ENCODE results near the gene SYT2.

SYT2 gene

DNA sequence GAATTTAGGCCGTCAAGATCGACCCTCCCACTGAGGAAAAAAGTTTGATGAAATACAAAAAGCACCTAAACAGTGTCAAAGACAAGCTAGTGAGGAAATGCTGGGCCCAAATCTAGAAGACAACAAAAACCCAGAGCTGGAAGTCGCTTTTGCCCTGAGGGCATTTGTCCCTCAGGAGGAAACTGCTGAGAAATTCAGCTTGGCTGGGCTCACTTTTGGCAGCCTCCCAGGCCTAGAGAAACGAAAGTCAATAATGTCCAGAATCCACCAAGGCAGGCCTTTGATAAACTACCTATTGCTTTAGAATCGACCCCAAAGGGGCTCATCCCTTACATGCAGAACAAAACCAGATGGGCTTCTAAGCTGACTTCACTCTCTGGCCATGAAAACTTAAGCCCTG lies 38.9 kb downstream of the SYT2 start:
- DNase-seq: no peak

DNA sequence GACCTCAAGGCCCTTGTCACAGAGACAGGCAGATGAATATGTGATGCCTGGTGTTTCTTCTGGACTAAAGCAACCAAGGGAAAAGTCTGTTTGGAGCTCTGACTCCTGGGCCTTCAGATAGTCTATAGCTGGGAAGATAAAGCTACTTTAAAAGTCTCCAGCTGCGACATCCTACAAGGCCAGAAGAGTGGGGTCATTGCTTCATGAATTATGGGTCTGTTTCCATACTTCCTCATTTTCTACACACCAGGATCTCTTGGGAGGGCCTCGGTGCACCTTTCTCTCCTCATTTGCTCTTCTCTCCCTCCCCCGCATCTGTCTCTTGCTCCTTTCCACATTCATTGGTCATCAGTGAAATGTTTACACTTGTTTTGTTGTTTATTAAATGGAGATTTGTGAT lies 44.8 kb downstream of the SYT2 start:
- no peak for DNase-seq

GRCh38 chr1:202664083-202664482 lies 46.2 kb downstream of the SYT2 start:
- DNase-seq: no peak

DNA sequence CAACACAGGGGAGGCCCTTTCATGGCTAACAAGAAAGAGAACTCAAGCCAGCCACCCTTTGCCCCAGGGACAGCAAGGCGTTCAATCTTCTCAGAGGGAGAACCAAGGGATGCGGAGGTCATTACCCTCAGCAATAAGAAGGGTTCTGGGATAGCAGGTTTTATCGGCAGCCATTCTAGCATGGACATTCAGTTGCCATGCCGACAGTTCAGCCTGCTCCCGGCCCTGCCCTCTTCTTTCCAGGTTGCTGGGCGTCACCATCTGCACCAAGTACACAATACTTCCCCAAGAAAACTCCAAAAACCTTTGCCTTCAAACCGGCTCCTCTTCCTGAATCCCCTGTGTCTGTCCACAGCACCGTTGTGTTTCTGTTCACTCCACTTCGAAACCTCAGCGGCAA lies 47.1 kb downstream of the SYT2 start:
- peak in 1 of 2 experiments; percentile 37 for DNase-seq

- peak in 1 of 2 experiments; percentile 44 for DNase-seq
Measured at GRCh38 chr1:202662081-202662480, 48.2 kb downstream of the SYT2 start.

GRCh38 chr1:202661136-202661845 lies 49.0 kb downstream of the SYT2 start:
- peak in 1 of 2 experiments; percentile 45 for DNase-seq

GRCh38 chr1:202659974-202660373 lies 50.3 kb downstream of the SYT2 start:
- no peak for DNase-seq

DNA sequence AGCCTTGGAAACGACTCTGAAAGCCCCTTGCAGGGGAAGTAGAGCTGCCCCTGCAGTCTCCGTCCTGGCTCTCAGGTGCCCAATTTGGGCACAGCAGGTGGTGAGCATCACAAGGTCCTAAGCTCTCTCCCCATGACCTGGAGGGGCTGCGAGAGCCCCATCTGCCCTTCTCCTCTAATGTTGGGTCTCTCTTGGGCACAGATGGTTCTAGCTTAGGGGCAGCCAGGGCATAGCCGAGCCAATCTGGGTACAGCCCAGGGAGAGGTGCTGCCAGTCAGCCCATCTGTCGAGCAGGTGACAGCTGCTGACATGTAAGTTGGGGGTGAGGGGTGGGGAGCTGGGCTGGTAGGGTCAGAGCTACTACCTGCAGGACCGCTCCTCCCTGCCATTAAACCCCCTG lies 50.7 kb downstream of the SYT2 start:
- peak; percentile 97 for DNase-seq

GRCh38 chr1:202658769-202659168 lies 51.5 kb downstream of the SYT2 start:
- DNase-seq: peak; percentile 95 to 98

DNA sequence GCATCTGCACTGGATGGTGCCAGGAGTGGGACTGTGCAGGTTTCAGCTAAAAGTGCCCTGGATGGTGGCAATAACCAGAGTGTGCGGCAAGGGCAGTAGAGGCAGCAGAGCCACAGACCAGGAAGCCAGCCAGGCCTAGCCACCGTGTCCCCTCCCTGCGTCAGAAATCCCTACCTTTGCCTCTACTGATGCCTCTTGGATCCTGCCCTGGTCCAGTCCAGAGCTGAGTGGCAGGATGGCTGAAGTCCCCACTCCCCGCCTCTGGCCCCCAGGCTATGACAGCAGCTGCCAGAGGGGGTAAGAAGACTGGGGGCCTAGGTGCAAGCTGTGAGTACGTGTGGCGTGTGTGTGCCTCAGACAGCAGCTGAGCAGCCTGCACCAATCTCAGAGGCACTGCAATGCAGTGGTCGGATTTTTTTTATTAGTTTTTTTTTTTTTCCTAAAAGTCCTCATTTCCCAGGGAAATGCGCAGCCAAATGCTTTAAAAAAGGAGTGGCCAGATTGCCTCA lies 51.9 kb downstream of the SYT2 start:
- DNase-seq: peak in 1 of 2 experiments; percentile 72

GRCh38 chr1:202656951-202657646 lies 53.2 kb downstream of the SYT2 start:
- peak in 1 of 2 experiments; percentile 18 for DNase-seq

GRCh38 chr1:202656057-202656456 lies 54.2 kb downstream of the SYT2 start:
- DNase-seq: peak in 1 of 2 experiments; percentile 27

DNA sequence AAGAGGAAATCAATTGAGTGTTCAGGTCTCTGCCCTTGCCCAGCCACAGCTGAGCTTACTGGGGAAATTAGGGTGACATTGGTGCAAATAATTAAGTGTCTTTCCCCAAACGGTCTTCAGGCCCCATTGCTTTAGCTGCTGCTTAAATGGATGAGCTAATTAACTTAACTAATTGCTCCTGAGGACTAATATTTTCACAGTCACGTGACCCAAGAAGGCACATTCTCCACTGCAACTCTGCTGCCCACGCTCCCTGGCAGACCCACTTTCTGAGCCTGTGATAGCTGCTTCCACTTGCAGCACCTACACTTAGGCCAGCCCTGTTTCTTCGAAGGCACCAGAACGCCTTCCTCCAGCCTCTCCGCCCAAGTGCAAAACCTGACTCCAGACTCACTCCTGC lies 56.2 kb downstream of the SYT2 start:
- no peak for DNase-seq

GRCh38 chr1:202649553-202650392 lies 60.5 kb downstream of the SYT2 start:
- DNase-seq: no peak

- peak in 1 of 2 experiments; percentile 33 for DNase-seq
Measured at GRCh38 chr1:202648605-202649226, 61.5 kb downstream of the SYT2 start.

DNA sequence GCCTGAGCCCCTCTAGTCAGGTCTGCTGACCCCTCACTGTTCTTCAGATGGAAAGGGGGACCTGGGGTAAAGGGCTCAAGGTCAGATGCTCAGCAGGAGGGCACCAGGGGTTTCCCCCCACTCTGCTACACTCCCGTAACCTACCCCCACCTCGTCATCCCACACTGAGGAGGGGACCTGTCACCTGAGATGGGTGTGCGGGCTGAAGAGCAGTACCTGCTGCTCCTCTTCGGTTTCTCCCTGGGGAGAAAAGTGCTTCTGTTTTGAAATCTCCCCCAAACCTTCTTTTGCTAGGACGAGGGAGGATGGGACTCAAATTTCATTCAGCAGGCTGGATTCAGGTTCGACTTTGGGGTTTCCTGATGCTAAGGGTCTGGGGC lies 65.2 kb downstream of the SYT2 start:
- DNase-seq: no peak

DNA sequence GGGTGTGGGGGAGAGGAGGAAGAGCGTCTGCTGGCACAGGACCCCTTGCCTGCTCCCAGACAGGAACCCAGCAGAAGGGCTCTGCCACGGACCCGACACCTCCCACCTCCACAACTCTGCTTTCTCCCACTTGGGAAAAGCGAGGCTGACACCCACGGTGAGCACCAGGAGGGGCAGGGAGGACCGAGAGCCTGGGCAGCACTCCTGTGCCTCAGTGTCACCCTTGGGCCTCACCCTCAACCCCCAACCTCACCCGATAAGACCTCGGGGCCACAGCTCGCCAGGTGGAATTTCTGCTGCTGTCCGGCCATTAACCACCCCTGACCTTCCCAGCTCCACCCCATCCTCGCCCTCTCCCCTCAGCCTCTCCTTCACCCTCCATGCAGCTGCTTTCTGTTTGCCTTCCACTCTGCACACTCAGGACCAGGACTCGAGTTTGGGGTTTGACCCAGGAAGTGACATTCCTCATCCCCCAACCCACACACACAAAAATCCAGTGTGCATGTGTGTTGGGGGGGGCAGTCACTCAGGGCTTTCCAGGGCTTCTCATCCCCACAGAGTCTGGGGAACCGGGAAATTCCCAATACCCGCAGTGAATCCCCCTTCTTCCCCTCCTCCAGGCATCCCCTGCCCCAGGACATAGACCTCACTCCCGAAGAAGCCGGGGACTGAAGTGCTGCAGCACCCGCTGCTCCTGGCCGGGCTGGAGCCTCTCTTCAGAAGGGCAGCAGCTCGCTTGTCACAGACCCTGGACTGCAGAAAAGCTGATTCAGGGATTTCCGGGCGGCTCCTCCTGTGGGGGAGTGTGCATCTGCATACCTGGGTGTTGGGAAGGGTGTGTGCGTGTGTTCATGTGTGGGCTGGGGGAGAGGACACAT lies 65.8 kb downstream of the SYT2 start:
- no peak for DNase-seq

GRCh38 chr1:202643397-202644218 lies 66.6 kb downstream of the SYT2 start:
- DNase-seq: peak in 1 of 2 experiments; percentile 32

DNA sequence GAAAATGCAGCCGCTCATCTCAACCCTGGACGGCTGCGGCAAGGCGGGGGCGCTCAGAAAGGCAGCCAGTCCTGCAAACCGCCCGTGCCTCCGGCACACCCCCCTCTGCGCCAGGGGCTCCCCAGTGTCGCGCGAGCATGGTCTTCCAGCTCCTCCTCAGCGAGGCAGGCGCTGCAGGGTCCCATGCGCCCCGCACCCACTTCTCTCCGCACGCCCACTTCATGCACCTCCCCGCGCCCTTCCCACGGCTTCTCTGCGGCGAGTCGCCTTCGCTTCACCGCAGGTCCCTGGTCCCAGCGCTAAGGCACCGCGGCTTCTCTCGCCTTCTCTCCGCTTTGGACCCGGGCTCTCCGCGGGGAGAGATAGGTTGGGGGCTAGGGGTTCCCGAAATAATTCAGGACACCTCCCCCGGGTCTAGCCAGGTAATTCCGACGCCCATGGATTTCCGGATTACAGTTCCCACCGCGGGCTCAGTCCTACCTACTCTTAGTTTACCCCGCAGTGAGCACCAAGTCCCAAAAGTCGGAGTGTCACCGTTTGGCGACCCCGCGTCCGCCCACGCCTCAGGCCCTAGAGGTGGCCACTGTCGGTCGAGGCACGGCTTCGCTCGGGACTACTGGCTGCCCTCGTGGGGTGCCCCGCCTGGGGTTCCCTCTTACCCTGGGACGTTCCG lies 67.5 kb downstream of the SYT2 start:
- no peak for DNase-seq

GRCh38 chr1:202642212-202642611 lies 68.0 kb downstream of the SYT2 start:
- no peak for DNase-seq

All from NCI-H524 (cell line).